HG02970 (cell line): ENCODE data around the gene IGF2R.
"Not testable (repeated sequence)": the region's sequence is repeated elsewhere in the genome, so short reads cannot be mapped to it uniquely, and the experiment has no call there.

ENCODE experiments used
- ATAC-seq: cut with Tn5 transposase; IDR thresholded peaks from one replicate; pipeline ENCODE4 v1.9.1; 2021; ENCODE audit warnings: mild to moderate bottlenecking, moderate library complexity, moderate number of reproducible peaks; ENCODE audit not compliant: unreplicated experiment, low FRiP score

Gene IGF2R

DNA sequence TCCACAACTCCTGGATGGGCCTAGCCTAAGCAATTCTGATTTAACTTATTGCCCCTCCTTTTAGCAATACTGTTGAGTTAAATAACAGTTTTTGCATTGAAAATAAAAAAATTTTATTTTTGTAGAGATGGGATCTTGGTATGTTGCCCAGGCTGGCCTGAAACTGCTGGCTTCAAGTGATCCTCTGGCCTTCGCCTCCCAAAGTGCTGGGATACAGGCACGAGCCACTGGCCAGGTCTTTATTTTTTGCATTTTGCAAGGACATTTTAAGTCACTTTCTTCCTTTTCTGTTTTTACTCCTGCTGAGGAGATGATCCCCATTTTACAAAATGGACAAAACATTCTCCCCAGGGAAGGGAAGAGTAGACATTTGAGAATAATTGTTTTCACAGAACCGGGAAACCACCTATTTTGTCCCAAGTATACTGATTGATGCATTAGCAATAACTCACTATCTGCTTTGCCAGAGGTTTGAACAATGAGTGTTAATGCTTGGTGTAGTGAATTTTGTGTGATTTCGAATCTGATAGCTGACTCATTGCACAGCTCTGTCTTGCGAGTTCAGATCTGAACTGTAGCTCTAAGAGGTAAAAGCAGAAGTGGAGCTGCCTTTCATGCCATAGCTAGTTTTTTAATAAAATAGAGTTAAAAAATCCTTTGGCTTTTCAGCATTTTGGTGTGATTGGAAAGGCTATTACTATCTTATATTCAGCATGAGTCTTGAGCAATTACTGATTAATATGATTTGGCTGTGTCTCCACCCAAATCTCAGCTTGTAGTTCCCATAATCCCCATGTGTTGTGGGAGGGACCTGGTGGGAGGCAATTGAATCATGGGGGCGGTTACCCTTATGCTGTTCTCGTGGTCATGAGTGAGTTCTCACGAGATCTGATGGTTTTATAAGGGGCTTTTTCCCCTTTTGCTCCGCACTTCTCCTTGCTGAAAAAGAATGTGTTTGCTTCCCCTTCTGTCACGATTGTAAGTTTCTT, 20.9 kb downstream of the IGF2R start:
- no peak for ATAC-seq

GRCh38 chr6:159992366-159992765, 23.5 kb downstream of the IGF2R start:
- ATAC-seq = no peak

- ATAC-seq = no peak
These were observed 26.5 kb downstream of the IGF2R start for GRCh38 chr6:159995405-159995804.

- no peak for ATAC-seq
These were observed 27.3 kb downstream of the IGF2R start for GRCh38 chr6:159996087-159996622.

GRCh38 chr6:159996626-159997497, 28.0 kb downstream of the IGF2R start:
- ATAC-seq = no peak

DNA sequence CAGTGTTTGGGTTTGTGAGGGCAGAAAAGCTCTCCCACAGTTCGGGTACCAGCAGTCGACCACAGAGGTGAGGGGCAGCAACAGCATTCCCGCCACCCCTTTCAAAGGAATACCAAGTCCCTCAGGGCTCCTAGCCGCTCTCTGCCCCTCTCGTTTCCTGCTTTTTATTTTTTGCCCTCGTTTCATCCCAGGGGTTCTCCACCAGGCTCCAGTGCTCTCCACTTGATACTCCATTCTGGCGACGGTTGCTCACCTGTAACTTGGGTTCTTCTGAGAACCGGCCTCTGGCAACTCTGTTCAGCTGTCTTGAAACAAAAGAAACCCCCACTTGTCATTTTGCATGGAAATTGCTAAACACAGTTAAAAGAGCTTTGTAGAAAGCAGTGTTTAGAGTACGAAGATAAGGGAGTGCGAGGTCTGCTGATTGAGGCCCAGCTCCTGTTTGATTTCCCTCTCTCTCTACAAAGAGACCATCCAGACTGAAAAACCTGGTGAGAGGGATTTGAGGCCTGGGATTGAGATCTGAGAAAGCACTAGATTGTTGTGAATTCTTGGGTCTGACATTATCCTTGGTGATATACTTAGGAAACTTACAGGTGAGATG, 28.7 kb downstream of the IGF2R start:
- no peak for ATAC-seq

DNA sequence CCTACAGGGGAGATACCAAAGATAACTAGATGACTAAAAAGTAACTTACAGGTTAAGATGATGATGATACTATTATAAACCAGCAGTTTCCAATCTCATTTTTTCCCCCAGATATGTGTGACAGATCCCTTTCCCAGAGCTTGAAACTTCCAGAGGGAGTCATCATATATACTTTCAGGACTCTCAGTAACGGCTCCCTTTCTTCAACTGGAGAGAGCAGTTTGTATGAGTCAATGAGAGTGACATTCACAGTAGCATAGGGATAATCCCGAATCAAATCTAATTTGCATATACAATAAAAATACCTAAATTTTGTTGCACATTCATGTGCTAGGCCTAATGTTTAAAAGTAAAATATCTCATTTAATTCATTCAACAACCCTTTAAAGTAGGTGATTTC, 29.7 kb downstream of the IGF2R start:
- no peak for ATAC-seq

DNA sequence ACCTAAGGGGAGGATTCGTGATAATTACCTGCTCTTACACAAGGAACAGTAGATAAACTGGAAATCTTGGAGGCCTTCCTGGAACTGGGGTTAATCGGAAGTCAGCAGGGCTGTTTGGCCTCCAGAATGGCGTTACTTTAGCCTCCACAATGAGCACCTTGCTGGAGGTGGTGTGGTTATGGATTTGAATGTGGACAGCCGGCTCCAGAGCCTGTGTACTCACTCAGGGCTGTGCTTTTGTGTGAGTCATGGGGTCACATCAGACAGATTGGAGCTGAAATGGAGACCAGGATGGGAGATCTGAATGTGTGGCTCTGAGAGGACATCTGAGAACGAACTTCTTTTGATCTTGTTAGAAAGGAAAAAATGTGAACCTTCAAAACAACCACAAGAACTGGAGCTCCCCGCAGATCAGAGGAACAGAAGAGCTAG, 30.4 kb downstream of the IGF2R start:
- ATAC-seq = no peak

DNA sequence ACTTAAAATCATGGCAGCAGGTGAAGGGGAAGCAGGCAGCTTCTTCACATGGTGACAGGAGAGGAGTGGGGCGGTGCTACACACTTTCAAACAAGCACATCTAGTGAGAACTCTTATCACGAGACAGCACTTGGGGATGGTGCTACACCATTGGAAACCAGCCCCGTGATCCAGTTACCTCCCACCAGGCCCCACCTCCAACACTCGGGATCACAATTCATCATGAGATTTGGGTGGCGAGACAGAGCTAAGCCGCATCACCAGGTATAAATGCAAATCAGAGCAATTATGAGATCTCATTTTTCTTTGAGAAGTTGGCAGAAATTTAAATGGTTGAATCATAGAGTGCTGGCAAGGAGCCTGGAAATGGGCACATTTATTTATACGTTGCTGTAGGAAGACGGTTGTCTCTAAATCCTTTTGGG, 31.4 kb downstream of the IGF2R start:
- no peak for ATAC-seq

DNA sequence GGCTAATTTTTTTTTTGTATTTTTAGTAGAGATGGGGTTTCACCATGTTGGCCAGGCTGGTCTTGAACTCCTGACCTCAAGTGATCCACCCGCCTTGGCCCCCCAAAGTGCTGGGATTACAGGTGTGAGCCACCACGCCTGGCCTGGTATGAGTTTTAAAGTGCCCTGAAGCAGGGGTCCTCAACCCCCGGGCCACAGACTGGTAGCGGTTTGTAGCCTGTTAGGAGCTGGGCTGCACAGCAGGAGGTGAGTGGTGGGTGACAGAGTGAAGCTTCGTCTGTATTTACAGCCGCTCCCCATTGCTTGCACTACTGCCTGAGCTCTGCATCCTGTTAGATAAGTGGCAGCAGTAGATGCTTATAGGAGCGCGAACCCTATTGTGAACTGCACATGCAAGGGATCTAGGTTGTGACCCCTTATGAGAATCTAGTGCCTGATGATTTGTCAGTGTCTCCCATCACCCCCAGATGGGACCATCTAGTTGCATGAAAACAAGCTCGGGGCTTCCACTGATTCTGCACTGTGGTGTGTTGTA, 32.1 kb downstream of the IGF2R start:
- not testable (repeated sequence) for ATAC-seq

GRCh38 chr6:160002882-160003281, 34.0 kb downstream of the IGF2R start:
- ATAC-seq = no peak

DNA sequence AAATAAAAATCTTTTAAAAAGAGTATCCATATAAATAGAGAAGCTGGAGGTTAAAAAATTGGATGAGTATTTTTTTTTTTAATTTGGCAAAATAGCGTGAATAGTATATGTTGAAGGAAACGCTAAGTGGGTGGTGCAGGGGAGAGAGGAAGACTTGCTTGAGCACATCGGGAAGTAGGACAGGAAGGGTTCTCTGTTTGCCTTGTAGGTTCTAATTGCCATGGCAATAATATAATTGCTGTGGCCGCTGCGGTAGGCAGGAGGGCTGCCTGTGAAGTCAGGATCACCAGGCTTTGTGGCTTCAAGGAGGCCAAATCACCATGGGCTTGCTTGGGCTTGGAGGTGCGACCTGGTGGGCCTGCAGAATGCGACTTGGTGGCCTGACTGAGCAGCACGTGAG, 35.1 kb downstream of the IGF2R start:
- no peak for ATAC-seq

DNA sequence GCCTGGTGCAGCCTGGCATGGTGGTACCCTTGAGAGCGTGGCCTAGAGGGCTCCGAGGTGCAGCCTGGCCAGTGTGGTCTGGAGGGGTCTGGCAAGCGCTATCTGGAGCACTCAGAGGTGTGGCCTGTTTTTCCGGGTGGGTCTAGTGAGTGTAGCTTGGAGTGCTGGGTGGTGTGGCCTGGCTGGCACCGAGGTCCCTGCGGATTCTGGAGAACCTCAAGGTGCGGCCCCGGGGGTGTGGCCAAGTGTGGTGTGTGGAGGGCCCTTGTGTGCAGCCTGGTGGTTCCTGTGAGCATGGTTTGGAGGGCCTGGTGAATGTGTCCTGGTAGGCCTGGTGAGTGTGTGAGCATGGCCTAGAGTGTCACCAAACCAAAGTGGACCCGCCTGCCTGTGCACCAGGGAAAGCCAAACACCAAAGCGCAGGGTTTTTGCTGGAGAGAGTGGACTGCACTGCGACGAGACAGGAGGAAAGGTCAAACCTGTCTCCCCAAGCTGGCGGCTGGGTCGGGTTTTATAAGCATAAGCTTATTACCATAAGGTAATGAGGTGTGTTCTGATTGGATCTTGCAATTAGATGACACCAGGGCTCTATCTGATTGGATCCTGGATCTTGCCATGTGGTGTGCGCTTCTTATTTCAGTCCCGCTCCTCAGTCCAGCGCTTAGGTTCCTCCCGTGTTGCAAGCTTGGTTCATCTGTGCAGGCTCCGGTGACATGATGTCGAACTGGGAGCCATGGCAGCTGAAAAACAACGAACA, 35.7 kb downstream of the IGF2R start:
- ATAC-seq = no peak

GRCh38 chr6:160005211-160005610, 36.3 kb downstream of the IGF2R start:
- ATAC-seq = no peak

DNA sequence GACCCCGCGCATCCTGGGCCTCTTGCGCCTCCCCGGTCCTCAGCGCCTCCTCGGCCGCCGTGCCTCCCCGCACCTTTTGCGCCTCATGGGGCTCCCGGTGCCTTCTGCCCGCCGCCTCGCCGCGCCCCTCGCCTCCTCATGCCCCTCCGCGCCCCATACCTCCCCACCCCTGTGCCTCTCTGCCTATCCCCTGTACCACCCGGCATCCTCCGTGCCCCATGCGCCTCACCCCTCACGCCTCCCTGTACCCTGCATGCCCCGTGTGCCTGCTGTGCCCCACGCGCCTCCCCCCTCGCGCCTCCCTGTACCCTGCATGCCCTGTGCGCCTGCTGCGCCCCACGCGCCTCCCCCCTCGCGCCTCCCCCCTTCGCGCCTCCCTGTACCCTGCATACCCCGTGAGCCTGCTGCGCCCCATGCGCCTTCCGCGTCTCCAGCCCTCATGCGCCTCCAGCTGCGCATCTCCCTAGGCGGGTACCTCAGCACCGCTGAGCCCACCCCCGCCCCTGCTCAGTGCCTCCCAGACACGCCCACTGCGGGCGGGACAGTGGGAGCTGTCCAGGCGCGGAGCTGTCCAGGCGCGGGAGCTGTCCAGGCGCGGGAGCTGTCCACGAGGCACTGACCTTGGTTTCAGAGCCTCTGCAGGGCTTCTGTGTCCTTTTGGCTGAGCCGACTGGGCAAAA, 37.1 kb downstream of the IGF2R start:
- ATAC-seq = no peak

GRCh38 chr6:160007145-160007544, 38.3 kb downstream of the IGF2R start:
- ATAC-seq = no peak

GRCh38 chr6:160007611-160008010, 38.7 kb downstream of the IGF2R start:
- no peak for ATAC-seq

DNA sequence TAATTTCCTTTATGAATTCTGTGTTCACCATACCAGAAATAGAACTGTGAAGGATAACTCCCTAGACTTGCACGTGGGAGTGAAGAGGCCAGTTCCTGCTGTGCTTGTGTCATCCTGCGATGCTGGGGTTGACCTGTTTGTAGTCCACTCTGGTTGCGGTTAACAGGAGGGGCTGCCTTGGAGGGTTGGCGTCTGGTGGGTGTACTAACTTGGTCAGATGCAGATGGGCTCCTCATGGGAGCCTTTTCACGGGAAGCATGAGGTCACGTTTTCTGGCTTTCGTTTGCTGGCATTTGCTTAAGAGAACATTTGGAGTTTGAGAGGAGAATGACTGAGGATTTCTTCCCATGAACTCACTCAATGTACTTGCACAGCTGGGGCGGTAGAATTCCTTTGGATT, 41.2 kb downstream of the IGF2R start:
- ATAC-seq = no peak
